Glomerular visceral epithelial cell (primary cell): Measurements from ENCODE around the gene ASB7.
A peak's percentile ranks its signal among the peaks of the same experiment; 100 is the strongest.
"Not testable (repeated sequence)": the region's sequence is repeated elsewhere in the genome, so short reads cannot be mapped to it uniquely, and the experiment has no call there.

Experiments used
- DNase-seq: peaks from one replicate; pipeline ENCODE4 v3.0.0-alpha.2; 2016; ENCODE audit errors: extremely low spot score

Gene ASB7

GRCh38 chr15:100602064-100602822 is at the start of gene ASB7, which contains the start of gene LINS1:
TSS of gene ASB7 (plus strand) at chr15:100602589. CDS start at chr15:100612217, 9,628 bp downstream.
TSS of gene LINS1 (minus strand) at chr15:100602184. CDS start at chr15:100580842, 21,342 bp downstream.
- DNase-seq, result peak; percentile 100

GRCh38 chr15:100553468-100553867 is 48.9 kb upstream of the ASB7 start:
- no peak for DNase-seq

GRCh38 chr15:100558771-100559254 is 43.6 kb upstream of the ASB7 start:
- no peak for DNase-seq

- no peak for DNase-seq
Measured at GRCh38 chr15:100559330-100559729, 43.1 kb upstream of the ASB7 start.

- DNase-seq, result no peak
Measured at GRCh38 chr15:100560323-100560722, 42.1 kb upstream of the ASB7 start.

GRCh38 chr15:100565591-100565990 is 36.8 kb upstream of the ASB7 start:
- no peak for DNase-seq

GRCh38 chr15:100566850-100567628 is 35.4 kb upstream of the ASB7 start:
- no peak for DNase-seq

- no peak for DNase-seq
Measured at GRCh38 chr15:100569391-100569790, 33.0 kb upstream of the ASB7 start.

- DNase-seq, result no peak
Measured at GRCh38 chr15:100570275-100570674, 32.1 kb upstream of the ASB7 start.

- no peak for DNase-seq
Measured at GRCh38 chr15:100570735-100571313, 31.6 kb upstream of the ASB7 start.

GRCh38 chr15:100571592-100572167 is 30.7 kb upstream of the ASB7 start:
- DNase-seq, result no peak

- no peak for DNase-seq
Measured at GRCh38 chr15:100572362-100572983, 29.9 kb upstream of the ASB7 start.

GRCh38 chr15:100573526-100573925 is 28.9 kb upstream of the ASB7 start:
- no peak for DNase-seq

GRCh38 chr15:100580414-100580813 is 22.0 kb upstream of the ASB7 start:
- no peak for DNase-seq

- peak; percentile 12 for DNase-seq
Measured at GRCh38 chr15:100588638-100589242, 13.6 kb upstream of the ASB7 start.

- DNase-seq, result not testable (repeated sequence)
Measured at GRCh38 chr15:100591163-100591562, 11.2 kb upstream of the ASB7 start.

- DNase-seq, result no peak
Measured at GRCh38 chr15:100591835-100592234, 10.6 kb upstream of the ASB7 start.

GRCh38 chr15:100592898-100593297 is 9.5 kb upstream of the ASB7 start:
- no peak for DNase-seq

GRCh38 chr15:100593431-100593830 is 9.0 kb upstream of the ASB7 start:
- no peak for DNase-seq

GRCh38 chr15:100595964-100596363 is 6.4 kb upstream of the ASB7 start:
- no peak for DNase-seq

GRCh38 chr15:100596792-100597191 is 5.6 kb upstream of the ASB7 start:
- peak; percentile 31 for DNase-seq
